Inferior parietal cortex (tissue), 1 donor: Measurements from ENCODE around the gene NUTM2F.
A peak's percentile ranks its signal among the peaks of the same experiment; 100 is the strongest.
"Not testable (repeated sequence)": the region's sequence is repeated elsewhere in the genome, so short reads cannot be mapped to it uniquely, and the experiment has no call there.

Experiments
- DNase-seq: peaks from one replicate; pipeline ENCODE4 v3.0.0-alpha.2; 2016; ENCODE audit errors: extremely low spot score

The NUTM2F gene

GRCh38 chr9:94328544-94328943, at the start of gene NUTM2F:
Gene NUTM2F (minus strand): TSS chr9:94328644. CDS start chr9:94328623, 21 bp downstream.
- DNase-seq = not testable (repeated sequence)

- not testable (repeated sequence) for DNase-seq
Measured at GRCh38 chr9:94375197-94375596, 46.8 kb upstream of the NUTM2F start.

GRCh38 chr9:94374176-94375056, 46.0 kb upstream of the NUTM2F start:
- peak; percentile 81 for DNase-seq

- not testable (repeated sequence) for DNase-seq
Measured at GRCh38 chr9:94373779-94374175, 45.3 kb upstream of the NUTM2F start.

GRCh38 chr9:94370266-94370665, 41.8 kb upstream of the NUTM2F start:
- DNase-seq = not testable (repeated sequence)

GRCh38 chr9:94364093-94364614, 35.7 kb upstream of the NUTM2F start:
- DNase-seq = not testable (repeated sequence)

GRCh38 chr9:94357158-94357557, 28.7 kb upstream of the NUTM2F start:
- not testable (repeated sequence) for DNase-seq

- not testable (repeated sequence) for DNase-seq
Measured at GRCh38 chr9:94351901-94352723, 23.7 kb upstream of the NUTM2F start.

GRCh38 chr9:94348754-94349153, 20.3 kb upstream of the NUTM2F start:
- DNase-seq = not testable (repeated sequence)

GRCh38 chr9:94347451-94347850, 19.0 kb upstream of the NUTM2F start:
- DNase-seq = not testable (repeated sequence)

- DNase-seq = not testable (repeated sequence)
Measured at GRCh38 chr9:94341703-94342102, 13.3 kb upstream of the NUTM2F start.

GRCh38 chr9:94340750-94341149, 12.3 kb upstream of the NUTM2F start:
- DNase-seq = not testable (repeated sequence)

- DNase-seq = not testable (repeated sequence)
Measured at GRCh38 chr9:94339657-94340056, 11.2 kb upstream of the NUTM2F start.

GRCh38 chr9:94338723-94339122, 10.3 kb upstream of the NUTM2F start:
- DNase-seq = not testable (repeated sequence)

GRCh38 chr9:94336445-94336844, 8.0 kb upstream of the NUTM2F start:
- DNase-seq = not testable (repeated sequence)

- not testable (repeated sequence) for DNase-seq
Measured at GRCh38 chr9:94325583-94325982, 2.9 kb downstream of the NUTM2F start.

GRCh38 chr9:94323153-94323798, 5.2 kb downstream of the NUTM2F start:
- not testable (repeated sequence) for DNase-seq

- not testable (repeated sequence) for DNase-seq
Measured at GRCh38 chr9:94322342-94322940, 6.0 kb downstream of the NUTM2F start.

GRCh38 chr9:94317949-94318657, 10.3 kb downstream of the NUTM2F start:
- not testable (repeated sequence) for DNase-seq

- not testable (repeated sequence) for DNase-seq
Measured at GRCh38 chr9:94316236-94316635, 12.2 kb downstream of the NUTM2F start.
